NT2/D1 (cell line): ENCODE measurements around the gene NSL1.

Experiments
- DNase-seq: peaks from one replicate; pipeline ENCODE4 v3.0.0-alpha.2; 2011; ENCODE audit warnings: low read depth, low spot score
- H3K27me3 ChIP-seq: 2 replicates; pipeline ENCODE4 v1.6.0; 2011; ENCODE audit warnings: mild to moderate bottlenecking; ENCODE audit not compliant: insufficient read length, insufficient read depth
- H3K36me3 ChIP-seq: 2 replicates; pipeline ENCODE4 v1.6.1; 2011; ENCODE audit warnings: mild to moderate bottlenecking, low read length, mixed read lengths; ENCODE audit not compliant: insufficient read depth, insufficient read length
- H3K4me1 ChIP-seq: 2 replicates; pipeline ENCODE4 v1.5.1; 2011; ENCODE audit not compliant: insufficient read depth, insufficient read length
- H3K4me3 ChIP-seq: 2 replicates; pipeline ENCODE4 v1.5.1; 2011; ENCODE audit warnings: low read depth; ENCODE audit not compliant: insufficient read length
- H3K9ac ChIP-seq: 2 replicates; pipeline ENCODE4 v1.6.0; 2011; ENCODE audit warnings: low read depth; ENCODE audit not compliant: insufficient read length
- H3K9me3 ChIP-seq: 2 replicates; pipeline ENCODE4 v1.5.1; 2011; ENCODE audit warnings: mild to moderate bottlenecking, low read length; ENCODE audit not compliant: insufficient read depth
- SUZ12 ChIP-seq: IDR thresholded peaks from 2 replicates; pipeline ENCODE4 v1.6.1; 2011; ENCODE audit not compliant: insufficient read length, insufficient read depth; ENCODE audit errors: extremely low read depth
- YY1 ChIP-seq: IDR thresholded peaks from 2 replicates; pipeline ENCODE4 v1.6.1; 2011; ENCODE audit not compliant: insufficient read length, insufficient read depth
- ZNF274 ChIP-seq: IDR thresholded peaks from 2 replicates; pipeline ENCODE4 v1.6.1; 2011; ENCODE audit warnings: mild to moderate bottlenecking, low read depth, low read length

Gene NSL1

GRCh38 chr1:212746546-212746945, 45.0 kb downstream of the NSL1 start:
- Histone ChIP-seq H3K36me3 (peaks cover 7% of the 10 kb centered on the region), H3K9me3 (peaks cover 8% of the 10 kb centered on the region), H3K4me3 (no peak overlapping the region), H3K4me1 (no peaks in the 10 kb centered on the region), H3K9ac (no peak overlapping the region), H3K27me3 (no peaks in the 10 kb centered on the region)
- no peak for DNase-seq
- TF ChIP-seq SUZ12: no peak
- TF ChIP-seq ZNF274: no peak
- TF ChIP-seq YY1: no peak

- TF ChIP-seq SUZ12 (no peak), ZNF274 (no peak), YY1 (no peak)
- Histone ChIP-seq H3K36me3 (peaks cover 7% of the 10 kb centered on the region), H3K4me3 (no peak overlapping the region), H3K9ac (no peak overlapping the region), H3K4me1 (no peaks in the 10 kb centered on the region), H3K9me3 (peaks cover 10% of the 10 kb centered on the region), H3K27me3 (no peaks in the 10 kb centered on the region)
- no peak for DNase-seq
Observed at GRCh38 chr1:212745303-212745702, 46.3 kb downstream of the NSL1 start.

GRCh38 chr1:212743901-212744475, 47.6 kb downstream of the NSL1 start:
- H3K9me3 ChIP-seq: peaks cover 10% of the 10 kb centered on the region
- no peak overlapping the region for H3K4me3 ChIP-seq
- no peak for TF ChIP-seq SUZ12
- TF ChIP-seq ZNF274: no peak
- TF ChIP-seq YY1: no peak
- H3K4me1 ChIP-seq: no peaks in the 10 kb centered on the region
- H3K36me3 ChIP-seq: peaks cover 8% of the 10 kb centered on the region
- no peak overlapping the region for H3K9ac ChIP-seq
- H3K27me3 ChIP-seq: no peaks in the 10 kb centered on the region
- no peak for DNase-seq

GRCh38 chr1:212738330-212738729, 53.2 kb downstream of the NSL1 start:
- Histone ChIP-seq H3K36me3 (peaks cover 9% of the 10 kb centered on the region), H3K4me1 (no peaks in the 10 kb centered on the region), H3K9me3 (peaks cover 10% of the 10 kb centered on the region), H3K4me3 (no peak overlapping the region), H3K27me3 (no peaks in the 10 kb centered on the region), H3K9ac (no peak overlapping the region)
- DNase-seq: no peak
- TF ChIP-seq SUZ12 (no peak), ZNF274 (no peak), YY1 (no peak)

GRCh38 chr1:212737559-212737958, 54.0 kb downstream of the NSL1 start:
- Histone ChIP-seq H3K27me3 (no peaks in the 10 kb centered on the region), H3K4me1 (no peaks in the 10 kb centered on the region), H3K4me3 (no peak overlapping the region), H3K36me3 (peaks cover 12% of the 10 kb centered on the region), H3K9ac (no peak overlapping the region), H3K9me3 (peaks cover 10% of the 10 kb centered on the region)
- TF ChIP-seq SUZ12: no peak
- no peak for TF ChIP-seq ZNF274
- TF ChIP-seq YY1: no peak
- DNase-seq: no peak

GRCh38 chr1:212733109-212733508, 58.5 kb downstream of the NSL1 start:
- Histone ChIP-seq H3K36me3 (peaks cover 4% of the 10 kb centered on the region), H3K4me3 (no peak overlapping the region)
- TF ChIP-seq SUZ12: no peak
- no peak for TF ChIP-seq YY1
- TF ChIP-seq ZNF274: no peak

GRCh38 chr1:212731630-212732029, 59.9 kb downstream of the NSL1 start:
- Histone ChIP-seq H3K9me3 (peaks cover 6% of the 10 kb centered on the region; the same call in 1 of the 2 replicates), H3K4me3 (no peak overlapping the region), H3K9ac (no peak overlapping the region), H3K27me3 (no peaks in the 10 kb centered on the region), H3K4me1 (no peaks in the 10 kb centered on the region), H3K36me3 (peaks cover 5% of the 10 kb centered on the region)
- TF ChIP-seq ZNF274: no peak
- TF ChIP-seq SUZ12: no peak
- TF ChIP-seq YY1: no peak
- no peak for DNase-seq

More at GRCh38 chr1:212733109-212733508, 58.5 kb downstream of the NSL1 start:
- no peaks in the 10 kb centered on the region for H3K27me3 ChIP-seq
- DNase-seq: no peak
- no peak overlapping the region for H3K9ac ChIP-seq
- H3K9me3 ChIP-seq: no peaks in the 10 kb centered on the region
- no peaks in the 10 kb centered on the region for H3K4me1 ChIP-seq
